SU-DHL-6 (cell line): ENCODE measurements around the gene MRPL14.

ENCODE experiments used
- CTCF ChIP-seq: fragments of 200-600 bp; sonication (generic); IDR thresholded peaks from one replicate; pipeline ENCODE4 v1.5.1; 2017; ENCODE audit warnings: antibody characterized with exemption, mild to moderate bottlenecking, low read length, moderate library complexity; ENCODE audit not compliant: insufficient read depth, poor library complexity, severe bottlenecking
- EZH2phosphoT487 ChIP-seq: fragments of 200-600 bp; sonication (generic), shearing (Covaris generic); conservative IDR thresholded peaks from 2 replicates; pipeline ENCODE4 v1.6.1; 2018; ENCODE audit warnings: mild to moderate bottlenecking, antibody characterized with exemption, low read length, moderate library complexity, mixed read lengths

- TF ChIP-seq CTCF: no peak
- no peak for TF ChIP-seq EZH2phosphoT487
These were observed 53.4 kb downstream of the MRPL14 start for GRCh38 chr6:44073612-44074438.
